NOMO-1 (cell line): ENCODE measurements around the gene GAPT.

ENCODE experiments used
- DNase-seq, 2 experiments: peaks; one replicate each; lab custom pipeline; 2025; ENCODE audit not compliant: unreplicated experiment in 2 of 2; lab: John Stamatoyannopoulos, UW

GAPT gene

GRCh38 chr5:58491216-58491892, at the start of gene GAPT:
Gene GAPT, plus strand, starts transcription at chr5:58491435. Its CDS starts 3,102 bp downstream, at chr5:58494537.
- DNase-seq, result peak; percentile 73 to 99

- no peak for DNase-seq
Observed at GRCh38 chr5:58444805-58445204, 46.4 kb upstream of the GAPT start.

GRCh38 chr5:58446024-58446423, 45.2 kb upstream of the GAPT start:
- no peak for DNase-seq

GRCh38 chr5:58447226-58447625, 44.0 kb upstream of the GAPT start:
- DNase-seq, result no peak

GRCh38 chr5:58450018-58450417, 41.2 kb upstream of the GAPT start:
- DNase-seq, result no peak

- DNase-seq, result peak; percentile 40 to 69
Observed at GRCh38 chr5:58450811-58451629, 40.2 kb upstream of the GAPT start.

GRCh38 chr5:58451732-58452565, 39.3 kb upstream of the GAPT start:
- DNase-seq, result no peak

GRCh38 chr5:58452566-58453258, 38.5 kb upstream of the GAPT start:
- no peak for DNase-seq

- DNase-seq, result no peak
Observed at GRCh38 chr5:58453306-58453705, 37.9 kb upstream of the GAPT start.

- DNase-seq, result no peak
Observed at GRCh38 chr5:58454025-58454424, 37.2 kb upstream of the GAPT start.

GRCh38 chr5:58455066-58455465, 36.2 kb upstream of the GAPT start:
- no peak for DNase-seq

- DNase-seq, result no peak
Observed at GRCh38 chr5:58455480-58455879, 35.8 kb upstream of the GAPT start.

- no peak for DNase-seq
Observed at GRCh38 chr5:58456026-58456425, 35.2 kb upstream of the GAPT start.

- DNase-seq, result no peak
Observed at GRCh38 chr5:58456486-58456885, 34.7 kb upstream of the GAPT start.

- no peak for DNase-seq
Observed at GRCh38 chr5:58457050-58457449, 34.2 kb upstream of the GAPT start.

- DNase-seq, result no peak
Observed at GRCh38 chr5:58458141-58458742, 33.0 kb upstream of the GAPT start.

- DNase-seq, result no peak
Observed at GRCh38 chr5:58458743-58459145, 32.5 kb upstream of the GAPT start.

- DNase-seq, result peak in 1 of 2 experiments; percentile 61
Observed at GRCh38 chr5:58459146-58460001, 31.9 kb upstream of the GAPT start.

- DNase-seq, result peak; percentile 80 to 86
Observed at GRCh38 chr5:58460002-58460731, 31.1 kb upstream of the GAPT start, which contains the start of gene PLK2. Gene PLK2, minus strand, starts transcription at chr5:58460086. Its CDS starts 127 bp downstream, at chr5:58459959.
